K562 (cell line): ENCODE data around the gene CDIPT. TPM values are rescaled to one million over a fixed set of nuclear protein-coding genes. Genes with fewer than 3 reads are reported as not detected.

Experiments used
- ATF1 ChIP-seq, 2 experiments: fragments of 450-650 bp in 1 of 2; IDR thresholded peaks; 2 replicates each; pipeline ENCODE4 v1.6.1; 2016; ENCODE audit warnings: missing compliant biosample characterization in 1 of 2, missing genetic modification characterization in 1 of 2
- BHLHE40 ChIP-seq: IDR thresholded peaks from 2 replicates; pipeline ENCODE4 v1.6.1; 2011; ENCODE audit warnings: low read length, improper control_type of control experiment
- EGR1 ChIP-seq: fragments of 450-650 bp; conservative IDR thresholded peaks from 2 replicates; pipeline ENCODE4 v1.6.1; 2017; ENCODE audit warnings: mild to moderate bottlenecking
- FOXK1 ChIP-seq: sonication (generic); formaldehyde crosslinking; IDR thresholded peaks from 2 replicates; pipeline ENCODE4 v1.8.0; 2022; ENCODE audit warnings: missing genetic modification reagents, mild to moderate bottlenecking, borderline replicate concordance
- IRF2 ChIP-seq: sonication (generic); formaldehyde crosslinking; IDR thresholded peaks from 2 replicates; pipeline ENCODE4 v1.8.1; 2022; ENCODE audit warnings: mild to moderate bottlenecking, missing genetic modification reagents
- KLF6 ChIP-seq: fragments of 250-450 bp; sonication (Bioruptor Pico); IDR thresholded peaks from 2 replicates; pipeline ENCODE4 v1.4.0; 2020; ENCODE audit warnings: mild to moderate bottlenecking, moderate library complexity, borderline replicate concordance
- MYC ChIP-seq, 2 experiments: fragments of 250-450 bp in 1 of 2; sonication (Bioruptor Pico) in 1 of 2; IDR thresholded peaks; 2 replicates each; pipeline versions ENCODE4 v1.5.1 to v1.6.1; 2012 to 2021; ENCODE audit warnings: low read depth in 2 of 2, borderline replicate concordance in 1 of 2, improper control_type of control experiment in 1 of 2, low read length in 1 of 2, mild to moderate bottlenecking in 1 of 2, moderate library complexity in 1 of 2
- NCOA6 ChIP-seq: fragments of 450-650 bp; IDR thresholded peaks from 2 replicates; pipeline ENCODE4 v1.6.1; 2017; ENCODE audit warnings: mild to moderate bottlenecking
- NR2C1 ChIP-seq, 2 experiments: fragments of 450-650 bp; IDR thresholded peaks; 2 replicates each; pipeline ENCODE4 v1.6.1; 2017; ENCODE audit warnings: mild to moderate bottlenecking in 2 of 2, antibody characterized with exemption in 1 of 2, inconsistent platforms in 1 of 2, missing compliant biosample characterization in 1 of 2, missing genetic modification characterization in 1 of 2
- RBM14 ChIP-seq: fragments of 200-400 bp; formaldehyde crosslinking; IDR thresholded peaks from 2 replicates; pipeline ENCODE4 v1.6.1; 2018; ENCODE audit warnings: low read depth, mild to moderate bottlenecking, low read length, moderate library complexity, borderline replicate concordance; ENCODE audit not compliant: insufficient read depth
- SP1 ChIP-seq: sonication (generic); formaldehyde crosslinking; IDR thresholded peaks from 2 replicates; pipeline ENCODE4 v1.8.1; 2022; ENCODE audit warnings: mild to moderate bottlenecking, missing genetic modification reagents
- ZC3H11A ChIP-seq: IDR thresholded peaks from 2 replicates; pipeline ENCODE4 v1.6.1; 2012; ENCODE audit warnings: low read depth, low read length, improper control_type of control experiment
- polyA plus RNA-seq, 8 experiments: library from polyadenylated mRNA; depleted of rRNA in 4 of 8; stranded (reverse) in 5 of 8; unstranded in 3 of 8; fragments of >200 nt; fragmentation: Nextera tagmentation in 2 of 8; fragmentation: Illumina TruSeq in 1 of 8; extraction: Ambion mirVana in 2 of 8; extraction: Trizol in 1 of 8; gene quantifications; 2 replicates each; pipeline versions ENCODE4 v1.2.1 to v1.2.3, GENCODE V29; 2011 to 2014; ENCODE audit warnings: inconsistent platforms in 1 of 8, missing spikeins in 1 of 8
- total RNA-seq, 7 experiments: library from RNA; depleted of rRNA in 6 of 7; stranded (reverse); fragments of >200 nt in 6 of 7; fragmentation: Illumina TruSeq in 2 of 7; extraction: Trizol in 2 of 7; gene quantifications; 2 replicates each; pipeline versions ENCODE4 v1.2.1 to v1.2.3, GENCODE V29; 2011 to 2021; ENCODE audit warnings: low replicate concordance in 1 of 7
- TF ChIP-seq, protein P1 (sequence below): fragments of 250-450 bp; sonication (Bioruptor Pico); IDR thresholded peaks from 2 replicates; pipeline ENCODE4 v1.5.0; 2021
- TF ChIP-seq, protein P2 (sequence below): fragments of 200-600 bp; sonication (generic); IDR thresholded peaks from one replicate; pipeline ENCODE4 v1.6.1; 2012; ENCODE audit warnings: mild to moderate bottlenecking, low read depth, low read length, inconsistent platforms

The CDIPT gene
- total and polyA plus RNA-seq, 9 of the 15 experiments (the other 6 are each of a cell fraction or from before 2014, with no cell fraction given): 1.3 to 37.0 (median 23.0) TPM

DNA sequence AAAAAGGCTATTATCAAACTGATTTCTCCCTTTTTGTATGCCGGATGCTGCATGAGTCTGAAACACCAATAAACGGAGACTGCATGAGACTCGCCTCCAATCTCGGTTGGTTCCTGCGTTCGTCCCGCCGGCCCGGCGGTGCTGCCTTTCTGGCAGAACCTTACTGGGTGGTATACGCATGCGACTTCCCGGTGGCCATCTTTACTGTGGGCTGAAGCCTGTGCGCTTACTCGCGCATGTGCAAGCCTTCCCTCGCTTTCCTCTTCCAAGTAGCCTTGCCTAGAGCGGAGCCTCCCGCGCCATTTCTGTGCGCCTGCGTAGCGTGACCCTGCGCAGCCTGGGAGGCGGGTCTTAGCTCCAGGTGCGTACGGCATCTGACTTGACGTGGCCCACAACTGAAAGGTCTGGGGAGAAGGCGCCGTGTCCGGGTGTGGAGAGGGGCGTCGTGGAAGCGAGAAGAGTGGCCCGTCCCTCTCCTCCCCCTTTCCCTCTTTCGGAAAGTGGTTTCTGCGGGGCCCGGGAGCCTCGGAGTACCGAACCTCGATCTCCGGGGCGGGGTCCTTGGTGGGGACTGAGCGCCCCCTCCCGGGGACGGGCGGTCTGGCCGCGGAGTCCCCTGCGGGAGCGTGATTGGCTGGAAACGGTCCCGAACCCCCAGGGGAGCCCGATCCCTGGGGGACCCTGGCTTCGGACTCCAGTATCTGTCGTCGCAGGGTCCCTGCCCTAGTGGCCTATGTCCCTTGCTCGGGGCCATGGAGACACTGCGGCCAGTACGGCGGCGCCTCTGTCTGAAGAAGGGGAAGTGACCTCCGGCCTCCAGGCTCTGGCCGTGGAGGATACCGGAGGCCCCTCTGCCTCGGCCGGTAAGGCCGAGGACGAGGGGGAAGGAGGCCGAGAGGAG, 47.0 kb downstream of the CDIPT start, which contains the start of gene PAGR1 (continued):
- TF ChIP-seq IRF2 (CRISPR knock-in tag) (no peak), NR2C1 (IDR thresholded peaks at IDR 0.05) (peak; percentile 93), NR2C1 (tag; IDR thresholded peaks at IDR 0.05) (peak; percentile 95), EGR1 (peak; percentile 41), ATF1 (CRISPR knock-in tag; IDR thresholded peaks at IDR 0.05) (peak; percentile 61), ATF1 (tag; IDR thresholded peaks at IDR 0.05) (peak; percentile 95), FOXK1 (CRISPR knock-in tag) (peak; percentile 74; the same call in 1 of the 2 replicates), RBM14 (no peak), ZC3H11A (no peak), SP1 (CRISPR knock-in tag) (peak; percentile 93; the same call in 1 of the 2 replicates), NCOA6 (peak; percentile 94), KLF6 (CRISPR knock-in tag) (peak; percentile 74; the same call in 1 of the 2 replicates), MYC (IDR thresholded peaks at IDR 0.05; ENCODE audit: low read depth, low read length) (peak; percentile 89), MYC (CRISPR knock-in tag; IDR thresholded peaks at IDR 0.05; ENCODE audit: borderline replicate concordance, low read depth) (no peak), BHLHE40 (peak; percentile 53; the same call in 1 of the 2 replicates)
- TF ChIP-seq, protein P1, sequence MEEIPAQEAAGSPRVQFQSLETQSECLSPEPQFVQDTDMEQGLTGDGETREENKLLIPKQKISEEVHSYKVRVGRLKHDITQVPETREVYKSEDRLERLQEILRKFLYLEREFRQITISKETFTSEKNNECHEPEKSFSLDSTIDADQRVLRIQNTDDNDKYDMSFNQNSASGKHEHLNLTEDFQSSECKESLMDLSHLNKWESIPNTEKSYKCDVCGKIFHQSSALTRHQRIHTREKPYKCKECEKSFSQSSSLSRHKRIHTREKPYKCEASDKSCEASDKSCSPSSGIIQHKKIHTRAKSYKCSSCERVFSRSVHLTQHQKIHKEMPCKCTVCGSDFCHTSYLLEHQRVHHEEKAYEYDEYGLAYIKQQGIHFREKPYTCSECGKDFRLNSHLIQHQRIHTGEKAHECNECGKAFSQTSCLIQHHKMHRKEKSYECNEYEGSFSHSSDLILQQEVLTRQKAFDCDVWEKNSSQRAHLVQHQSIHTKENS (CRISPR knock-in tag): no peak
- TF ChIP-seq, protein P2, sequence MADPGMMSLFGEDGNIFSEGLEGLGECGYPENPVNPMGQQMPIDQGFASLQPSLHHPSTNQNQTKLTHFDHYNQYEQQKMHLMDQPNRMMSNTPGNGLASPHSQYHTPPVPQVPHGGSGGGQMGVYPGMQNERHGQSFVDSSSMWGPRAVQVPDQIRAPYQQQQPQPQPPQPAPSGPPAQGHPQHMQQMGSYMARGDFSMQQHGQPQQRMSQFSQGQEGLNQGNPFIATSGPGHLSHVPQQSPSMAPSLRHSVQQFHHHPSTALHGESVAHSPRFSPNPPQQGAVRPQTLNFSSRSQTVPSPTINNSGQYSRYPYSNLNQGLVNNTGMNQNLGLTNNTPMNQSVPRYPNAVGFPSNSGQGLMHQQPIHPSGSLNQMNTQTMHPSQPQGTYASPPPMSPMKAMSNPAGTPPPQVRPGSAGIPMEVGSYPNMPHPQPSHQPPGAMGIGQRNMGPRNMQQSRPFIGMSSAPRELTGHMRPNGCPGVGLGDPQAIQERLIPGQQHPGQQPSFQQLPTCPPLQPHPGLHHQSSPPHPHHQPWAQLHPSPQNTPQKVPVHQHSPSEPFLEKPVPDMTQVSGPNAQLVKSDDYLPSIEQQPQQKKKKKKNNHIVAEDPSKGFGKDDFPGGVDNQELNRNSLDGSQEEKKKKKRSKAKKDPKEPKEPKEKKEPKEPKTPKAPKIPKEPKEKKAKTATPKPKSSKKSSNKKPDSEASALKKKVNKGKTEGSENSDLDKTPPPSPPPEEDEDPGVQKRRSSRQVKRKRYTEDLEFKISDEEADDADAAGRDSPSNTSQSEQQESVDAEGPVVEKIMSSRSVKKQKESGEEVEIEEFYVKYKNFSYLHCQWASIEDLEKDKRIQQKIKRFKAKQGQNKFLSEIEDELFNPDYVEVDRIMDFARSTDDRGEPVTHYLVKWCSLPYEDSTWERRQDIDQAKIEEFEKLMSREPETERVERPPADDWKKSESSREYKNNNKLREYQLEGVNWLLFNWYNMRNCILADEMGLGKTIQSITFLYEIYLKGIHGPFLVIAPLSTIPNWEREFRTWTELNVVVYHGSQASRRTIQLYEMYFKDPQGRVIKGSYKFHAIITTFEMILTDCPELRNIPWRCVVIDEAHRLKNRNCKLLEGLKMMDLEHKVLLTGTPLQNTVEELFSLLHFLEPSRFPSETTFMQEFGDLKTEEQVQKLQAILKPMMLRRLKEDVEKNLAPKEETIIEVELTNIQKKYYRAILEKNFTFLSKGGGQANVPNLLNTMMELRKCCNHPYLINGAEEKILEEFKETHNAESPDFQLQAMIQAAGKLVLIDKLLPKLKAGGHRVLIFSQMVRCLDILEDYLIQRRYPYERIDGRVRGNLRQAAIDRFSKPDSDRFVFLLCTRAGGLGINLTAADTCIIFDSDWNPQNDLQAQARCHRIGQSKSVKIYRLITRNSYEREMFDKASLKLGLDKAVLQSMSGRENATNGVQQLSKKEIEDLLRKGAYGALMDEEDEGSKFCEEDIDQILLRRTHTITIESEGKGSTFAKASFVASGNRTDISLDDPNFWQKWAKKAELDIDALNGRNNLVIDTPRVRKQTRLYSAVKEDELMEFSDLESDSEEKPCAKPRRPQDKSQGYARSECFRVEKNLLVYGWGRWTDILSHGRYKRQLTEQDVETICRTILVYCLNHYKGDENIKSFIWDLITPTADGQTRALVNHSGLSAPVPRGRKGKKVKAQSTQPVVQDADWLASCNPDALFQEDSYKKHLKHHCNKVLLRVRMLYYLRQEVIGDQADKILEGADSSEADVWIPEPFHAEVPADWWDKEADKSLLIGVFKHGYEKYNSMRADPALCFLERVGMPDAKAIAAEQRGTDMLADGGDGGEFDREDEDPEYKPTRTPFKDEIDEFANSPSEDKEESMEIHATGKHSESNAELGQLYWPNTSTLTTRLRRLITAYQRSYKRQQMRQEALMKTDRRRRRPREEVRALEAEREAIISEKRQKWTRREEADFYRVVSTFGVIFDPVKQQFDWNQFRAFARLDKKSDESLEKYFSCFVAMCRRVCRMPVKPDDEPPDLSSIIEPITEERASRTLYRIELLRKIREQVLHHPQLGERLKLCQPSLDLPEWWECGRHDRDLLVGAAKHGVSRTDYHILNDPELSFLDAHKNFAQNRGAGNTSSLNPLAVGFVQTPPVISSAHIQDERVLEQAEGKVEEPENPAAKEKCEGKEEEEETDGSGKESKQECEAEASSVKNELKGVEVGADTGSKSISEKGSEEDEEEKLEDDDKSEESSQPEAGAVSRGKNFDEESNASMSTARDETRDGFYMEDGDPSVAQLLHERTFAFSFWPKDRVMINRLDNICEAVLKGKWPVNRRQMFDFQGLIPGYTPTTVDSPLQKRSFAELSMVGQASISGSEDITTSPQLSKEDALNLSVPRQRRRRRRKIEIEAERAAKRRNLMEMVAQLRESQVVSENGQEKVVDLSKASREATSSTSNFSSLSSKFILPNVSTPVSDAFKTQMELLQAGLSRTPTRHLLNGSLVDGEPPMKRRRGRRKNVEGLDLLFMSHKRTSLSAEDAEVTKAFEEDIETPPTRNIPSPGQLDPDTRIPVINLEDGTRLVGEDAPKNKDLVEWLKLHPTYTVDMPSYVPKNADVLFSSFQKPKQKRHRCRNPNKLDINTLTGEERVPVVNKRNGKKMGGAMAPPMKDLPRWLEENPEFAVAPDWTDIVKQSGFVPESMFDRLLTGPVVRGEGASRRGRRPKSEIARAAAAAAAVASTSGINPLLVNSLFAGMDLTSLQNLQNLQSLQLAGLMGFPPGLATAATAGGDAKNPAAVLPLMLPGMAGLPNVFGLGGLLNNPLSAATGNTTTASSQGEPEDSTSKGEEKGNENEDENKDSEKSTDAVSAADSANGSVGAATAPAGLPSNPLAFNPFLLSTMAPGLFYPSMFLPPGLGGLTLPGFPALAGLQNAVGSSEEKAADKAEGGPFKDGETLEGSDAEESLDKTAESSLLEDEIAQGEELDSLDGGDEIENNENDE: no peak
